KMS-11 (cell line): Measurements from ENCODE around the gene PFDN6.
A peak's percentile ranks its signal among the peaks of the same experiment; 100 is the strongest.

Experiments used
- H2AFZ ChIP-seq: fragments of 200-600 bp; sonication (generic); 2 replicates; pipeline ENCODE4 v1.6.1; 2016; ENCODE audit warnings: antibody characterized with exemption, mixed run types, low read depth
- H3K27ac ChIP-seq: fragments of 200-600 bp; sonication (generic); 2 replicates; pipeline ENCODE4 v1.6.1; 2016; ENCODE audit warnings: mild to moderate bottlenecking, mixed run types
- H3K27me3 ChIP-seq: fragments of 200-600 bp; sonication (generic); 2 replicates; pipeline ENCODE4 v1.6.1; 2017; ENCODE audit warnings: mild to moderate bottlenecking, low read depth, mixed run types, moderate library complexity; ENCODE audit not compliant: insufficient read depth
- H3K36me3 ChIP-seq: fragments of 200-600 bp; sonication (generic); 2 replicates; pipeline ENCODE4 v1.6.1; 2017; ENCODE audit warnings: mild to moderate bottlenecking, mixed run types; ENCODE audit not compliant: insufficient read depth
- H3K4me1 ChIP-seq: fragments of 200-600 bp; sonication (generic); 2 replicates; pipeline ENCODE4 v1.6.1; 2016; ENCODE audit warnings: mild to moderate bottlenecking, low read depth, mixed run types; ENCODE audit not compliant: poor library complexity, severe bottlenecking
- H3K4me2 ChIP-seq: fragments of 200-600 bp; sonication (generic); 2 replicates; pipeline ENCODE4 v1.7.0; 2016; ENCODE audit warnings: mild to moderate bottlenecking, mixed run types
- H3K4me3 ChIP-seq: fragments of 200-600 bp; sonication (generic); IDR thresholded peaks from 2 replicates; pipeline ENCODE4 v1.6.1; 2017; ENCODE audit warnings: low read depth, low read length, mixed read lengths; ENCODE audit not compliant: insufficient read depth
- H3K79me2 ChIP-seq: fragments of 200-600 bp; sonication (generic); 2 replicates; pipeline ENCODE4 v1.6.1; 2016; ENCODE audit warnings: low read depth, mixed run types; ENCODE audit not compliant: insufficient read depth
- H3K9ac ChIP-seq: fragments of 200-600 bp; sonication (generic); 2 replicates; pipeline ENCODE4 v1.6.1; 2016; ENCODE audit warnings: mild to moderate bottlenecking, mixed run types
- H4K20me1 ChIP-seq: fragments of 200-600 bp; sonication (generic); 2 replicates; pipeline ENCODE4 v1.6.1; 2016; ENCODE audit warnings: mild to moderate bottlenecking, mixed run types; ENCODE audit not compliant: insufficient read depth
- CTCF ChIP-seq: fragments of 200-600 bp; sonication (generic); conservative IDR thresholded peaks from 2 replicates; pipeline ENCODE4 v1.6.1; 2017; ENCODE audit warnings: low read depth, mild to moderate bottlenecking, antibody characterized with exemption, low read length, moderate library complexity, mixed read lengths

The PFDN6 gene

GRCh38 chr6:33317669-33318425 is 28.4 kb downstream of the PFDN6 start, which contains the start of gene ZBTB22:
ZBTB22 (minus strand) TSS chr6:33317744; CDS start chr6:33316916, 828 bp downstream.
- H3K4me2 ChIP-seq, result peak within 1 kb of the TSS; percentile 48
- H3K4me3 ChIP-seq, result no peak within 1 kb of the TSS
- peak within 1 kb of the TSS; percentile 33; the same call in 1 of the 2 replicates for H3K27ac ChIP-seq
- peaks cover 37% of the 10 kb centered on the region for H3K4me1 ChIP-seq
- H3K36me3 ChIP-seq, result no peaks in the 10 kb centered on the region; the same call in 1 of the 2 replicates
- H3K27me3 ChIP-seq, result no peaks in the 10 kb centered on the region
- H3K79me2 ChIP-seq, result peaks cover 29% of the 10 kb centered on the region; the same call in 1 of the 2 replicates
- no peaks in the 10 kb centered on the region for H4K20me1 ChIP-seq
- H3K9ac ChIP-seq, result peak within 1 kb of the TSS; percentile 26; the same call in 1 of the 2 replicates
- peak within 1 kb of the TSS; percentile 55; the same call in 1 of the 2 replicates for H2AFZ ChIP-seq
- TF ChIP-seq CTCF, result no peak

GRCh38 chr6:33318426-33319073 is 29.1 kb downstream of the PFDN6 start:
- TF ChIP-seq CTCF, result no peak
- Histone ChIP-seq H3K27ac (peak overlapping the region; percentile 33; the same call in 1 of the 2 replicates), H4K20me1 (no peaks in the 10 kb centered on the region), H2AFZ (no peak overlapping the region), H3K9ac (peak overlapping the region; percentile 26; the same call in 1 of the 2 replicates), H3K27me3 (no peaks in the 10 kb centered on the region), H3K4me3 (no peak overlapping the region), H3K79me2 (peaks cover 29% of the 10 kb centered on the region; the same call in 1 of the 2 replicates), H3K4me2 (peak overlapping the region; percentile 48), H3K4me1 (peaks cover 37% of the 10 kb centered on the region), H3K36me3 (no peaks in the 10 kb centered on the region; the same call in 1 of the 2 replicates)

GRCh38 chr6:33319939-33320314 is 30.5 kb downstream of the PFDN6 start:
- H3K9ac ChIP-seq, result no peak overlapping the region
- no peaks in the 10 kb centered on the region for H3K27me3 ChIP-seq
- H3K4me2 ChIP-seq, result no peak overlapping the region
- H3K79me2 ChIP-seq, result peaks cover 29% of the 10 kb centered on the region; the same call in 1 of the 2 replicates
- no peaks in the 10 kb centered on the region for H4K20me1 ChIP-seq
- peaks cover 36% of the 10 kb centered on the region for H3K4me1 ChIP-seq
- no peak overlapping the region for H2AFZ ChIP-seq
- H3K27ac ChIP-seq, result no peak overlapping the region
- no peaks in the 10 kb centered on the region; the same call in 1 of the 2 replicates for H3K36me3 ChIP-seq
- H3K4me3 ChIP-seq, result no peak overlapping the region
- no peak for TF ChIP-seq CTCF

GRCh38 chr6:33320315-33321181 is 31.1 kb downstream of the PFDN6 start:
- no peak for TF ChIP-seq CTCF
- Histone ChIP-seq H3K4me2 (no peak overlapping the region; the same call in 1 of the 2 replicates), H3K4me1 (peaks cover 31% of the 10 kb centered on the region), H3K27ac (no peak overlapping the region), H2AFZ (no peak overlapping the region), H3K4me3 (no peak overlapping the region), H3K36me3 (no peaks in the 10 kb centered on the region; the same call in 1 of the 2 replicates), H3K9ac (no peak overlapping the region), H4K20me1 (no peaks in the 10 kb centered on the region), H3K27me3 (no peaks in the 10 kb centered on the region), H3K79me2 (peaks cover 29% of the 10 kb centered on the region; the same call in 1 of the 2 replicates)
